ENCODE data around the gene NUB1.

Gene NUB1

GRCh38 chr7:151382079-151382885, 40.7 kb downstream of the NUB1 start:
- no peak overlapping the region for H3K9ac ChIP-seq (ENCODE audit: low read length in 2 of 2)
- H3K36me3 ChIP-seq (ENCODE audit: control insufficient read depth in 2 of 2, insufficient read depth in 2 of 2, low read length in 2 of 2), result peaks cover 3 to 9% of the 10 kb centered on the region in 2 donors
- peak overlapping the region; percentile 31 to 55 for H3K4me3 ChIP-seq (ENCODE audit: low read length in 2 of 2)
- no peaks in the 10 kb centered on the region for H3K9me3 ChIP-seq (ENCODE audit: control insufficient read depth in 2 of 2, low read length in 2 of 2)
- H3K27ac ChIP-seq (ENCODE audit: low read length), result no peak overlapping the region
- peaks cover 15% of the 10 kb centered on the region for H3K4me1 ChIP-seq (ENCODE audit: control insufficient read depth, insufficient read depth, low read length)
- peaks cover 22 to 25% of the 10 kb centered on the region in 2 donors for H3K27me3 ChIP-seq (ENCODE audit: control insufficient read depth in 1 of 2, insufficient read depth in 2 of 2, low read length in 2 of 2)

- H3K27ac ChIP-seq (ENCODE audit: low read length), result no peak overlapping the region
- peaks cover 0 to 3% of the 10 kb centered on the region in 2 donors for H3K36me3 ChIP-seq (ENCODE audit: control insufficient read depth in 2 of 2, insufficient read depth in 2 of 2, low read length in 2 of 2)
- H3K9me3 ChIP-seq (ENCODE audit: control insufficient read depth in 2 of 2, low read length in 2 of 2), result no peaks in the 10 kb centered on the region
- no peak overlapping the region for H3K4me3 ChIP-seq (ENCODE audit: low read length in 2 of 2)
- no peak overlapping the region for H3K9ac ChIP-seq (ENCODE audit: low read length in 2 of 2)
- H3K27me3 ChIP-seq (ENCODE audit: control insufficient read depth in 1 of 2, insufficient read depth in 2 of 2, low read length in 2 of 2), result peaks cover 22 to 25% of the 10 kb centered on the region in 2 donors
- H3K4me1 ChIP-seq (ENCODE audit: control insufficient read depth, insufficient read depth, low read length), result peaks cover 15% of the 10 kb centered on the region
These were observed 42.2 kb downstream of the NUB1 start for GRCh38 chr7:151383638-151384351.

- Histone ChIP-seq H3K36me3 (ENCODE audit: control insufficient read depth in 2 of 2, insufficient read depth in 2 of 2, low read length in 2 of 2) (no peaks in the 10 kb centered on the region), H3K9ac (ENCODE audit: low read length in 2 of 2) (no peak overlapping the region), H3K27me3 (ENCODE audit: control insufficient read depth in 1 of 2, insufficient read depth in 2 of 2, low read length in 2 of 2) (peaks cover 22 to 25% of the 10 kb centered on the region in 2 donors), H3K9me3 (ENCODE audit: control insufficient read depth in 2 of 2, low read length in 2 of 2) (no peaks in the 10 kb centered on the region), H3K27ac (ENCODE audit: low read length) (no peak overlapping the region), H3K4me3 (ENCODE audit: low read length in 2 of 2) (no peak overlapping the region), H3K4me1 (ENCODE audit: control insufficient read depth, insufficient read depth, low read length) (peaks cover 15% of the 10 kb centered on the region)
These were observed 42.7 kb downstream of the NUB1 start for GRCh38 chr7:151384352-151384697.

DNA sequence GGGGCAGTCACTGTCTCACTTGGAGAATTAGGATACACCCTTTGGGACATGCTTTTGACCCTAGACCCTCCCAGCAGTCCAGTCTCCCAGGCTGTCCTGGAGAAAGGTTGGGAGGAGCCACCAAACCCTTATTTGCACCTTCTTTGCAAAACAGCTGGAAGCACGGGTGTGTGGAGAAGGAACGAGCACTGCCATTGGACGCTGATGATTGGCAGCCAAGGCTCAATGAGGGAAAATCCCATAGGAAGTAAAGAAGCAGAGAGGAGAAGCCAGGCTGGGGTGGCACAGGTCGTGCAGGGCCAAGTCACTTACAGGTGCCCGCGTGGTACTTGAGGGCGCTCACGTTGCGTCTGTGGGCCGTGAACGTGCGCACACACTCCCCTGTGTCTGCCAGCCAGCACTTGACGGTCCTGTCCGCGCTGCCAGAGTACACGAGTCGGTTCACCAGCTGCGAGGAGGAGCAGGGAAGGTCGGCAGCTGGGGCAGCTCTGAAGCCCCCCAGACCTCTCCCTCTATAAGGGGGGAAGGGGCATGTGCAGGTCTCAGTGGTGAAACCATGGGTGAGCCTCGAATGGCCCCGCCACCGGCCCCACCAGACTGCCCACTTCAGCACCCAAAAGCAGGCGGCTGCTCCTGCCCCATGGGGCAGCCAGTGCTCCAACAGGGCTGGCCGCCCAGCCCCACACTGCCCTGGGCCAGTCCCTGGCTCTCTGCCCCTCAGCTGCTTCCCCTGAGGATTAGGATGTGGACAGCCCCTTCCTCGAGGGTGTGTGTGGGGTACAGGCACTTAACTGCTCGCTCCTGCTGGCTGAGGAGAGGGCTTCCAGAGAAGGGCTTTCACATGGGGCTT, 43.4 kb downstream of the NUB1 start:
- Histone ChIP-seq H3K4me1 (ENCODE audit: control insufficient read depth, insufficient read depth, low read length) (peaks cover 15% of the 10 kb centered on the region), H3K27ac (ENCODE audit: low read length) (no peak overlapping the region), H3K27me3 (ENCODE audit: control insufficient read depth in 1 of 2, insufficient read depth in 2 of 2, low read length in 2 of 2) (peaks cover 22 to 25% of the 10 kb centered on the region in 2 donors), H3K9ac (ENCODE audit: low read length in 2 of 2) (no peak overlapping the region), H3K4me3 (ENCODE audit: low read length in 2 of 2) (no peak overlapping the region), H3K9me3 (ENCODE audit: control insufficient read depth in 2 of 2, low read length in 2 of 2) (no peaks in the 10 kb centered on the region), H3K36me3 (ENCODE audit: control insufficient read depth in 2 of 2, insufficient read depth in 2 of 2, low read length in 2 of 2) (no peaks in the 10 kb centered on the region)

- no peak overlapping the region for H3K9ac ChIP-seq (ENCODE audit: low read length in 2 of 2)
- H3K4me1 ChIP-seq (ENCODE audit: control insufficient read depth, insufficient read depth, low read length), result peaks cover 12% of the 10 kb centered on the region
- no peak overlapping the region for H3K27ac ChIP-seq (ENCODE audit: low read length)
- H3K9me3 ChIP-seq (ENCODE audit: control insufficient read depth in 2 of 2, low read length in 2 of 2), result no peaks in the 10 kb centered on the region
- peaks cover 22 to 25% of the 10 kb centered on the region in 2 donors for H3K27me3 ChIP-seq (ENCODE audit: control insufficient read depth in 1 of 2, insufficient read depth in 2 of 2, low read length in 2 of 2)
- H3K36me3 ChIP-seq (ENCODE audit: control insufficient read depth in 2 of 2, insufficient read depth in 2 of 2, low read length in 2 of 2), result no peaks in the 10 kb centered on the region
- no peak overlapping the region for H3K4me3 ChIP-seq (ENCODE audit: low read length in 2 of 2)
These were observed 44.2 kb downstream of the NUB1 start for GRCh38 chr7:151385626-151386300.

DNA sequence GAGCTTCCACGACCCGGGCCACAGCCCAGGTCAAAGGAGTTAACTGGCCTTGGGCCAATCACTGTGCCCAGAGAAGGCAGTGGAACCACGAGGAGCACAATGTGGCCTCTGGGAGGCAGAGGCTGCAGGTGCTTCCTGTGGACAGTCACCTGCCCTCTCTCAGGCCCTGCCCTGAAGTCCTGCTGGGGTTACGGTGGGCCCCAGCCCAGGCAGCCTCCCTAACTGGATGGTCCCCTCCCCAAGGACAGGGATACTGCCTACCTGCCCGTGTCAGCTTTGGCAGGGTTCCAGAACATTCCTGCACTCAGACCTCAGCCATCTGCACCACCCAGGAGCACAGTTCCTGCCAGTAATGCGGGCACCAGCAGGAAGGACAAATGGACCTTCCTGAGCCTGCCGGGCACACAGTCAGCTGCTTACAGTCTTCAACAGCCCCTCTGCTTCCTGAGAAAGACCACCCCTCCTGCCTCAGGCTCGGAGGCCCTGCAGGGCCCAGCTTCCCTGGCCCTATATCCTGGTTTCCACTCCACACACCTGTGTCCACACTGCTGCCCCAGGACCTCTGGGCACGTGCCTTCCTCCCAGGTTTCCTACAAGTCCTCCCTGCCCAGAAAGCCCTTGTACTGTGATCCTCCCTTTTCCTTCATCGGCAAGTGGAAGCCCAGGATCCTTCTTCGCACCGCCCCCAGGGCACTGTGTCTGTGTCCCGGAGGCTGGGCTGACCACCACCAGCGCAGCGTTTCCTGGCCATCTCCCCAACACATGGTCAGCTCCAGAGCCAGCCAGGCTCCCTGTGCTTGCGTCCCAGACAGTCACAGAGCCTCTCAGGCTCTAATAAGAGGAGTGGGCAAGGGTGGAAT, 44.9 kb downstream of the NUB1 start:
- Histone ChIP-seq H3K4me1 (ENCODE audit: control insufficient read depth, insufficient read depth, low read length) (peaks cover 7% of the 10 kb centered on the region), H3K36me3 (ENCODE audit: control insufficient read depth in 2 of 2, insufficient read depth in 2 of 2, low read length in 2 of 2) (no peaks in the 10 kb centered on the region), H3K4me3 (ENCODE audit: low read length in 2 of 2) (no peak overlapping the region), H3K27me3 (ENCODE audit: control insufficient read depth in 1 of 2, insufficient read depth in 2 of 2, low read length in 2 of 2) (peaks cover 22 to 23% of the 10 kb centered on the region in 2 donors), H3K27ac (ENCODE audit: low read length) (no peak overlapping the region), H3K9me3 (ENCODE audit: control insufficient read depth in 2 of 2, low read length in 2 of 2) (no peaks in the 10 kb centered on the region), H3K9ac (ENCODE audit: low read length in 2 of 2) (no peak overlapping the region)

DNA sequence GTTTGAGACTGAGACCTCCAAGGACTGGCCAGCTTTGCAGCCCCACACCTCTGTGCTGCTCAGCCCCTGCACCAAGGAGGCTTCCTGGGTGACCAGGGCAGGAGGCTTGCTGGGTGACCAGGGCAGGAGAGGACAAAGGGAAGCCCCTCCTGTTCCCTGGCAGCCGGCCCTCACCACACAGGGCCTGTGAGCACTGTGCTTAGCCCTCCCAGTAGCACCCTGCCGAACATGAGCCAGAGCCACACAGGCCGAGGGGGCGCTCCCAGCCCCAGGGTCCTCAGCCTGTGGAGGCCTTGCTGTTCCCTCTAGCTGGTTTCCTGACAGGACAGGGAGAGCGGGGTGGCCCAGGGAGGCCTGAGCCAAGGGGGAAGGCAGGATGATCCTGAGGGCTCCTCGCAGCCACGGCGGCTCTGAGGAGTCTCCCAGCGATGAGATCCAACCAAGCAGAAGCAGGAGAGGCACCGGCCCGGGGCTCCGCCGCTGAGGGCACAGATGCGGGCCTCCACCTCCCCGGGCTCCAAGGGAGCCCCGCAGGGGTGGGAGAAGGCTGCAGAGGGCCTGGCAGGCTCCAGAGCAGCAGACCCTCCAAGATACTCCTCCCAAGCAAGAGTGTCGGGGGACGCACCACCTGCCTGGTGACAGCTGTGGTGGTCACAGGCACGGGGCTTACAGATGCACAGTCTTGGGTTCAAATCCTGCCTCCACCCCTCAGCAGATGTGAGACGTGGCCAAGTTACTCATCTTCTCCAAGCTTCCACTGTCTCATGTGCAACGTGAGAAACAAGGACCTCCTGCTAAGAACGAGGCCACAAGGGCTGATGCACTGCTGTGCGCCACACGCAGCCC, 45.8 kb downstream of the NUB1 start:
- no peaks in the 10 kb centered on the region for H3K4me1 ChIP-seq (ENCODE audit: control insufficient read depth, insufficient read depth, low read length)
- H3K36me3 ChIP-seq (ENCODE audit: control insufficient read depth in 2 of 2, insufficient read depth in 2 of 2, low read length in 2 of 2), result no peaks in the 10 kb centered on the region
- peaks cover 14 to 16% of the 10 kb centered on the region in 2 donors for H3K27me3 ChIP-seq (ENCODE audit: control insufficient read depth in 1 of 2, insufficient read depth in 2 of 2, low read length in 2 of 2)
- no peak overlapping the region for H3K27ac ChIP-seq (ENCODE audit: low read length)
- no peaks in the 10 kb centered on the region for H3K9me3 ChIP-seq (ENCODE audit: control insufficient read depth in 2 of 2, low read length in 2 of 2)
- no peak overlapping the region for H3K9ac ChIP-seq (ENCODE audit: low read length in 2 of 2)
- no peak overlapping the region for H3K4me3 ChIP-seq (ENCODE audit: low read length in 2 of 2)

GRCh38 chr7:151388007-151388297, 46.3 kb downstream of the NUB1 start:
- Histone ChIP-seq H3K36me3 (ENCODE audit: control insufficient read depth in 2 of 2, insufficient read depth in 2 of 2, low read length in 2 of 2) (no peaks in the 10 kb centered on the region), H3K27me3 (ENCODE audit: control insufficient read depth in 1 of 2, insufficient read depth in 2 of 2, low read length in 2 of 2) (peaks cover 9 to 13% of the 10 kb centered on the region in 2 donors)

GRCh38 chr7:151388430-151388829, 46.8 kb downstream of the NUB1 start:
- Histone ChIP-seq H3K4me3 (ENCODE audit: low read length in 2 of 2) (no peak overlapping the region), H3K27ac (ENCODE audit: low read length) (no peak overlapping the region), H3K9ac (ENCODE audit: low read length in 2 of 2) (no peak overlapping the region), H3K27me3 (ENCODE audit: control insufficient read depth in 1 of 2, insufficient read depth in 2 of 2, low read length in 2 of 2) (peaks cover 9 to 15% of the 10 kb centered on the region in 2 donors), H3K9me3 (ENCODE audit: control insufficient read depth in 2 of 2, low read length in 2 of 2) (no peaks in the 10 kb centered on the region), H3K4me1 (ENCODE audit: control insufficient read depth, insufficient read depth, low read length) (no peaks in the 10 kb centered on the region), H3K36me3 (ENCODE audit: control insufficient read depth in 2 of 2, insufficient read depth in 2 of 2, low read length in 2 of 2) (no peaks in the 10 kb centered on the region)

More at GRCh38 chr7:151388007-151388297, 46.3 kb downstream of the NUB1 start:
- H3K4me3 ChIP-seq (ENCODE audit: low read length in 2 of 2), result no peak overlapping the region
- no peaks in the 10 kb centered on the region for H3K4me1 ChIP-seq (ENCODE audit: control insufficient read depth, insufficient read depth, low read length)
- H3K9me3 ChIP-seq (ENCODE audit: control insufficient read depth in 2 of 2, low read length in 2 of 2), result no peaks in the 10 kb centered on the region
- no peak overlapping the region for H3K27ac ChIP-seq (ENCODE audit: low read length)
- no peak overlapping the region for H3K9ac ChIP-seq (ENCODE audit: low read length in 2 of 2)

Data from stomach smooth muscle (tissue), 2 donors.